ENCODE data around the gene ADGRF4. TPM values are rescaled to one million over a fixed set of nuclear protein-coding genes. Genes with fewer than 3 reads are reported as not detected.

The ADGRF4 gene
- total and polyA plus RNA-seq, 3 experiments from 2014 or later = not detected

- CTCF ChIA-PET = interaction anchor here (1.8 kb wide), 1 partner anchor 9 kb away, joined by 4 read pairs; no protein-coding TSS in a partner anchor
These were observed 31.1 kb downstream of the ADGRF4 start for GRCh38 chr6:47729457-47729856.

DNA sequence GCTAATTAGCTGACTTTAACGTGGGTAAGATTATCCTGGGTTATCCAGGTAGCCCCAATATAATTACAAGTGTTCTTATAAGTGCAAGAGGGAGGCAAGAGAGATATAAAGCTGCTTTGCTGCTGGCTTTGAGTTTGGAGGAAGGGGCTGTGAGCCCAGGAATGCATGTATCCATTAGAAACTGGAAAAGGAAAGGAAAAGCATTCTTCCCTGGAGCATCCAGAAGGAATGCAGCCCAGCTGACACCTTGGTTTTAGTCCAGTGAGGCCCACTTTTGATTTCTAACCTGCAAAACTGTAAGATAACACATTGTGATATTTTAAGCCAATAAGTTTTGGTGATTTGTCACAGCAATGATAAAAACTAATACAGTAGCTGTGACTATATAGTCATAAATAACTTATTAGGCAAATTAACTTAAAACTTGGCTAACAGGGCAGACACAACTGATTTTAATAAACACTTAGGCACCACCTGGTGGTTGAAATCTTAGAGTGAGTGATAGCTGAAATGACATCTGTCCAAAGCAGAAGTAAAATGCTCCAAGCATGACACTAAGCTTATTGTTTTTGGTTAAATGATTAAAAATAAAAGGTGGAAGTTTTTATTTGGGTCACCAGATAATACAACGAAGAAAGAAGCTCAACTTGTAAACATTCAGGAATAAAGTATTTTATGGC, 35.6 kb downstream of the ADGRF4 start:
- H3K27me3 ChIP-seq (ENCODE audit: insufficient read depth, low read length, poor library complexity, severe bottlenecking) = no peaks in the 10 kb centered on the region
- POLR2A ChIA-PET = no interaction called here
- peaks cover 0 to 5% (median 0%) of the 10 kb centered on the region in 3 donors for H3K4me1 Mint-ChIP-seq
- H3K9me3 Mint-ChIP-seq = no peaks in the 10 kb centered on the region
- no peaks in the 10 kb centered on the region for H3K36me3 ChIP-seq (ENCODE audit: insufficient read depth, low read length)
- H3K27me3 Mint-ChIP-seq = peaks cover 0 to 6% of the 10 kb centered on the region in 2 donors
- H3K4me3 Mint-ChIP-seq = no peak overlapping the region
- H3K4me1 ChIP-seq (ENCODE audit: insufficient read depth, low read length) = no peaks in the 10 kb centered on the region
- DNase-seq = no peak
- no peak overlapping the region for H3K4me3 ChIP-seq (ENCODE audit: low read length)
- no peaks in the 10 kb centered on the region for H3K9me3 ChIP-seq (ENCODE audit: low read length)
- no peak overlapping the region for H3K27ac ChIP-seq (ENCODE audit: low read depth, low read length)
- no peak overlapping the region for H3K27ac Mint-ChIP-seq
- H3K36me3 Mint-ChIP-seq = no peaks in the 10 kb centered on the region
- CTCF ChIA-PET = interaction anchor here (1.3 to 1.6 kb wide), 3 partner anchors 13 to 320 kb away, joined by 3 to 9 read pairs (median 5); no protein-coding TSS in a partner anchor

More at GRCh38 chr6:47729457-47729856, 31.1 kb downstream of the ADGRF4 start:
- no peaks in the 10 kb centered on the region for H3K4me1 ChIP-seq (ENCODE audit: insufficient read depth, low read length)
- no peaks in the 10 kb centered on the region for H3K9me3 ChIP-seq (ENCODE audit: low read length)
- peaks cover 0 to 6% (median 0%) of the 10 kb centered on the region in 3 donors for H3K4me1 Mint-ChIP-seq
- no peaks in the 10 kb centered on the region for H3K27me3 ChIP-seq (ENCODE audit: insufficient read depth, low read length, poor library complexity, severe bottlenecking)
- H3K27me3 Mint-ChIP-seq = peaks cover 0 to 2% of the 10 kb centered on the region in 2 donors
- no peaks in the 10 kb centered on the region for H3K36me3 ChIP-seq (ENCODE audit: insufficient read depth, low read length)
- H3K4me3 Mint-ChIP-seq = no peak overlapping the region
- POLR2A ChIA-PET = no interaction called here
- no peaks in the 10 kb centered on the region for H3K36me3 Mint-ChIP-seq
- no peak for DNase-seq
- H3K27ac Mint-ChIP-seq = no peak overlapping the region
- H3K27ac ChIP-seq (ENCODE audit: low read depth, low read length) = no peak overlapping the region
- H3K4me3 ChIP-seq (ENCODE audit: low read length) = no peak overlapping the region
- H3K9me3 Mint-ChIP-seq = peaks cover 0 to 1% (median 0%) of the 10 kb centered on the region in 5 donors

DNA sequence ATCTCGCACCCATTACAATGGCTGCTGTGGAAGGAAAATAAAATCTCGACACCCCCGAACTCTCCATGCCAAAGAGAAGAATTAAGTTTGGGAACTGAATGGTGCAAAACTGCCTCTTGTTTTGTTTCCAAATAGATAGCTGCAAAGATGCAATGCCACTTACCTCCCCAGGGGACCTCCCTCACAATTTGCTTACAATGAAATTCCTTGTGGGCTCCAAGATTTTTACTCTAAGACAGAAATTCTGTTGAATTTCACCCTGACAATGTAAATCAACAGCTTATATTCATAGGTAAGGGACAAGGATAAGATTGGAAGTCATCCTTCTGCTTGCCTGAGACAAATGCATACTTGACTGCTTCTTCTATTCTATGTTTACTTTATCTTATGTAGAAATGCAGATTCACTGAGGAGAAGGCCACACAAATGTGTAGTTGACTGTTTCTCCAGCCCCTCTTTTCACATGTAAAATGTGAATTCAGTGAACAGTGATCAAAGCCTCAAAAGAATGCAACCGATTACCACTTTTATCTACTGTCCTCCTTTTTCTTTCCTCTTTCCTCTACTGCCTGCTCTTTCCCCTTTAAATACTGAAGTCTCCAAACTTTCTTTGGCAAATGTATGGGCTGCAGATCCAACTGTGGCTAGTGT, 36.6 kb downstream of the ADGRF4 start:
- CTCF ChIA-PET = interaction anchor here (1.3 to 1.6 kb wide), 3 partner anchors 14 to 321 kb away, joined by 3 to 9 read pairs (median 5); no protein-coding TSS in a partner anchor
- POLR2A ChIA-PET = no interaction called here
- Mint-ChIP-seq H3K27ac (no peak overlapping the region), H3K27me3 (peaks cover 0 to 6% of the 10 kb centered on the region in 2 donors), H3K4me3 (no peak overlapping the region), H3K4me1 (no peaks in the 10 kb centered on the region), H3K9me3 (no peaks in the 10 kb centered on the region), H3K36me3 (no peaks in the 10 kb centered on the region)
- no peak overlapping the region for H3K4me3 ChIP-seq (ENCODE audit: low read length)
- H3K36me3 ChIP-seq (ENCODE audit: insufficient read depth, low read length) = no peaks in the 10 kb centered on the region
- no peaks in the 10 kb centered on the region for H3K27me3 ChIP-seq (ENCODE audit: insufficient read depth, low read length, poor library complexity, severe bottlenecking)
- DNase-seq = no peak
- no peak overlapping the region for H3K27ac ChIP-seq (ENCODE audit: low read depth, low read length)
- no peaks in the 10 kb centered on the region for H3K9me3 ChIP-seq (ENCODE audit: low read length)
- no peaks in the 10 kb centered on the region for H3K4me1 ChIP-seq (ENCODE audit: insufficient read depth, low read length)

DNA sequence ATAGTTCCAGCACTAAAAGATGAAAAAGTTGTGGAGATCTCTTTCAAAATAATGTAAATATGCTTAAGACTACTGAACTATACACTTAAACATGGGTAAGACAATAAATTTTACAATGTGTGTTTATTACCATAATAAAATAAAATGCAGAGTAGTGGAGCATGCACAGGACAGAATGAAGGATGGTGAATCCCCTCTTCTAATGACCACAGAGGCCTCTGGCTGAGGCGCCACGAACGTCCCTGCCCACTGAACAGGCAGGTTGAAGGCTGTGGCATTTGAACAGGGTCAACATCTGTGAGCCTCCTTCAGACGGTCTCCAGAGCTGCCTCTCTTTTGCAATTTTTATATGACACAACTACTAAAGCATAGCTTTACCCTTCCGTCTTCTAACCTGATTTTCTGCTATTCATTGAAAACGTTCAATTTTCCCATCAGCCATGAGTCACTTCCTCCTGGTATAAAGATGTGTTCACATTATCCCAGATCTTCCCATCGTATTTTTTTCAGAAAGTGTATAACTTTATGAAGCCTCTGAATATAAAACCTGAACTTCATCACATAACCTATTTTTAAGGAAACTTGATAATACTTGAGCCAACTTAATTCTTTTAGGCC, 37.8 kb downstream of the ADGRF4 start:
- no peaks in the 10 kb centered on the region for H3K9me3 ChIP-seq (ENCODE audit: low read length)
- Mint-ChIP-seq H3K36me3 (no peaks in the 10 kb centered on the region), H3K27ac (no peak overlapping the region), H3K4me3 (no peak overlapping the region), H3K9me3 (no peaks in the 10 kb centered on the region), H3K27me3 (peaks cover 0 to 6% of the 10 kb centered on the region in 2 donors), H3K4me1 (no peaks in the 10 kb centered on the region)
- POLR2A ChIA-PET = no interaction called here
- H3K4me1 ChIP-seq (ENCODE audit: insufficient read depth, low read length) = no peaks in the 10 kb centered on the region
- H3K27me3 ChIP-seq (ENCODE audit: insufficient read depth, low read length, poor library complexity, severe bottlenecking) = no peaks in the 10 kb centered on the region
- no peak for DNase-seq
- CTCF ChIA-PET = no interaction called here
- H3K4me3 ChIP-seq (ENCODE audit: low read length) = no peak overlapping the region
- H3K36me3 ChIP-seq (ENCODE audit: insufficient read depth, low read length) = no peaks in the 10 kb centered on the region
- no peak overlapping the region for H3K27ac ChIP-seq (ENCODE audit: low read depth, low read length)

DNA sequence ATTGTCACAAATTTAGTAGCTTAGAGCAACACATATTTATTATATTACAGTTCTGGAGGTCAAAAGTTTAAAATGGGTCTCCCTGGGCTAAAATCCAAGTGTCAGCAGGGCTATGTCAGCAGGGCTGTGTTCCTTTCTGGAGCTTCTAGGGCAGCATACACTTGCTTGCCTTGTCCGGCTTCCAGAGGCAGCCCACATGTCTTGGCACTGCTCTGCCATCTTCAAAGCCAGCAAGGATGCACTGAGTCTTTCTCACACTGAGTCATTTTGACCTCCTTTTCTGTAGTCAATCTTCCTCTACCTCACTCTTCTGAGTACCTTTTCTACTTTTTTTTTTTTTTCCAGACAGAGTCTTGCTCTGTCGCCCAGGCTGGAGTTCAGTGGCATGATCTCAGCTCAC, 39.0 kb downstream of the ADGRF4 start:
- Histone ChIP-seq H3K4me1 (ENCODE audit: insufficient read depth, low read length) (no peaks in the 10 kb centered on the region), H3K27me3 (ENCODE audit: insufficient read depth, low read length, poor library complexity, severe bottlenecking) (no peaks in the 10 kb centered on the region), H3K27ac (ENCODE audit: low read depth, low read length) (no peak overlapping the region), H3K4me3 (ENCODE audit: low read length) (no peak overlapping the region), H3K36me3 (ENCODE audit: insufficient read depth, low read length) (no peaks in the 10 kb centered on the region), H3K9me3 (ENCODE audit: low read length) (no peaks in the 10 kb centered on the region)
- CTCF ChIA-PET = interaction anchor here (0.7 kb wide), 1 partner anchor 43 kb away, joined by 3 read pairs; no protein-coding TSS in a partner anchor
- no peaks in the 10 kb centered on the region for H3K36me3 Mint-ChIP-seq
- peaks cover 0 to 6% of the 10 kb centered on the region in 2 donors for H3K27me3 Mint-ChIP-seq
- POLR2A ChIA-PET = no interaction called here
- no peak overlapping the region for H3K27ac Mint-ChIP-seq
- DNase-seq = no peak
- no peak overlapping the region for H3K4me3 Mint-ChIP-seq
- H3K9me3 Mint-ChIP-seq = no peaks in the 10 kb centered on the region
- no peaks in the 10 kb centered on the region for H3K4me1 Mint-ChIP-seq

DNA sequence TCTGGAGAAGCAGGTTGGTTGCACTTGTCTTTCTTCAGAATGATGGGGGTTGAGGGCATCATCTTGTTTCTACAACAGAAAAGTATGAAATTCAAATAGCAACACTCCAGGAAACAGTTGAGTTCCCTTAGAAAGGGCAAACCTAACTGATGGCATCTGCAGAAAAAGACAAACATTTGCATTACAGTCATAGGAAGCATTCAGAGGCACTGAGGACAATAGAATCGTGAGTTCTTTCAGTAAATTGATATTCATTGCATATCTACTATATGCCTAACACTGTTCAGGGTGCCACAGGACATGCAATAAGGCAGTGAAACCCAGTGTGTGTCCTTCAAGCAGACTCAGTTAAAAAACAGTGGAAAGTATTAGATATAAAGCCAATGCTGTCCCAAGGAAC, 42.3 kb downstream of the ADGRF4 start:
- CTCF ChIA-PET = no interaction called here
- peaks cover 0 to 3% of the 10 kb centered on the region in 2 donors for H3K27me3 Mint-ChIP-seq
- H3K36me3 Mint-ChIP-seq = no peaks in the 10 kb centered on the region

DNA sequence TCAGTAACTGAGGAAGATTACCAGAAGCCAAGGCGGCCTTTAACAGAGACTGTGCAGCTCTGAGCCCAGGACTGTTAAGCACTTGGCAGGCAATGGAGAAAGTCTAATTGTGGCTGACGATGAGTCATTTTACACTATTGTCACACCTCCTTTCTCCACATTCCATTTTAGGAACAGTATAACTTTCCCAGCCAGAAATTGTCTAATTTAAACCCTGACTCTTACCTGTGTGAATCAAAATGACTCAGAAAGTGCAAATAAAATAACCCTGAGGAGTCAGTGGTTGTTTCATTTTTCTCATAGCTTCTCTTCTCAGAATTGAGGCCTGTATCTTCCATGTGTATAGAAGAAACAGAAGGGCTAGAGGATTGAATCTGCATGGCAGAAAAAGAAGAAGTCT, 43.4 kb downstream of the ADGRF4 start:
- no peak overlapping the region for H3K4me3 Mint-ChIP-seq
- H3K9me3 Mint-ChIP-seq = no peaks in the 10 kb centered on the region
- H3K27ac Mint-ChIP-seq = no peak overlapping the region
- Histone ChIP-seq H3K36me3 (ENCODE audit: insufficient read depth, low read length) (no peaks in the 10 kb centered on the region), H3K27ac (ENCODE audit: low read depth, low read length) (no peak overlapping the region), H3K4me1 (ENCODE audit: insufficient read depth, low read length) (no peaks in the 10 kb centered on the region), H3K4me3 (ENCODE audit: low read length) (no peak overlapping the region), H3K27me3 (ENCODE audit: insufficient read depth, low read length, poor library complexity, severe bottlenecking) (no peaks in the 10 kb centered on the region), H3K9me3 (ENCODE audit: low read length) (no peaks in the 10 kb centered on the region)
- ChIA-PET CTCF (no interaction called here), POLR2A (no interaction called here)
- H3K4me1 Mint-ChIP-seq = no peaks in the 10 kb centered on the region
- no peaks in the 10 kb centered on the region for H3K27me3 Mint-ChIP-seq
- no peak for DNase-seq
- H3K36me3 Mint-ChIP-seq = no peaks in the 10 kb centered on the region

More for the DNA sequence above, 42.3 kb downstream of the ADGRF4 start:
- POLR2A ChIA-PET = no interaction called here
- Mint-ChIP-seq H3K4me1 (no peaks in the 10 kb centered on the region), H3K4me3 (no peak overlapping the region), H3K27ac (no peak overlapping the region), H3K9me3 (no peaks in the 10 kb centered on the region)
- Histone ChIP-seq H3K36me3 (ENCODE audit: insufficient read depth, low read length) (no peaks in the 10 kb centered on the region), H3K4me3 (ENCODE audit: low read length) (no peak overlapping the region), H3K27me3 (ENCODE audit: insufficient read depth, low read length, poor library complexity, severe bottlenecking) (no peaks in the 10 kb centered on the region), H3K4me1 (ENCODE audit: insufficient read depth, low read length) (no peaks in the 10 kb centered on the region), H3K9me3 (ENCODE audit: low read length) (no peaks in the 10 kb centered on the region), H3K27ac (ENCODE audit: low read depth, low read length) (no peak overlapping the region)
- no peak for DNase-seq

DNA sequence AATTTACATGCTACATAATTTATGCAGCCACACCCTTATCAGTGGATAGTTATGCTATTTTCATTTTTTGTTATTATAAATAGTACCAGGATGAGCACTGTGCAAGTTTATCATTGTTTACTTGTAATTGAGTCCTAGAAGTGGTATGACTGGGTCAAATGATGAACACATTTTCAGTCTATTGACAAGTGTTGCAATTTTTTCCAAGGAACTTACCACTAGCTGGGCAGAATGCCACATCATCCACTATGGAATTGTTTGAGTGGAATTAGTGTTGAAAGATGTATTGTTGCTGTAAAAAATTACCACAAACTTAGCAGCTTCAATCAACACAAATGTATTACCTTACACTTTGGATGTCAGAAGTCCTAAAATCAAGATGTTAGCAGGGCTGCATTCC, 45.4 kb downstream of the ADGRF4 start:
- CTCF ChIA-PET = interaction anchor here (1.0 kb wide), 1 partner anchor 57 kb away, joined by 3 read pairs; no protein-coding TSS in a partner anchor
- no peak for DNase-seq
- Histone ChIP-seq H3K27me3 (ENCODE audit: insufficient read depth, low read length, poor library complexity, severe bottlenecking) (no peaks in the 10 kb centered on the region), H3K27ac (ENCODE audit: low read depth, low read length) (no peak overlapping the region), H3K4me1 (ENCODE audit: insufficient read depth, low read length) (no peaks in the 10 kb centered on the region), H3K9me3 (ENCODE audit: low read length) (no peaks in the 10 kb centered on the region), H3K4me3 (ENCODE audit: low read length) (no peak overlapping the region), H3K36me3 (ENCODE audit: insufficient read depth, low read length) (no peaks in the 10 kb centered on the region)
- POLR2A ChIA-PET = no interaction called here
- Mint-ChIP-seq H3K36me3 (no peaks in the 10 kb centered on the region), H3K4me1 (no peaks in the 10 kb centered on the region), H3K27ac (no peak overlapping the region), H3K4me3 (no peak overlapping the region), H3K27me3 (no peaks in the 10 kb centered on the region), H3K9me3 (no peaks in the 10 kb centered on the region)

Data from CD8-positive, alpha-beta memory T cell (primary cell).